CD14-positive monocyte (primary cell): ENCODE results near the gene SRP9. TPM values are rescaled to one million over a fixed set of nuclear protein-coding genes. Genes with fewer than 3 reads are reported as not detected.

ENCODE experiments used
- DNase-seq, 3 donors: peaks; one replicate each; pipeline ENCODE4 v3.0.0-alpha.2; 2011 to 2022
- H2AFZ ChIP-seq: 2 replicates; pipeline ENCODE4 v1.6.0; 2012; ENCODE audit warnings: mild to moderate bottlenecking, low read depth, low read length, inconsistent platforms; ENCODE audit not compliant: insufficient read depth, poor library complexity, severe bottlenecking
- H3K27ac ChIP-seq, 2 donors: 1 replicate in 1 of 2; 2 replicates in 1 of 2; pipeline ENCODE4 v1.5.1; 2012 to 2013; ENCODE audit warnings: low read length in 2 of 2, control low read depth in 1 of 2, inconsistent platforms in 1 of 2, low read depth in 1 of 2, mild to moderate bottlenecking in 1 of 2
- H3K27me3 ChIP-seq, 2 donors: one replicate each; pipeline versions ENCODE4 v1.6.0 to v1.6.1; 2011 to 2013; ENCODE audit warnings: low read length in 2 of 2; ENCODE audit not compliant: control insufficient read depth in 2 of 2, insufficient read depth in 2 of 2
- H3K36me3 ChIP-seq, 2 donors: replicated peaks in 1 of 2; 1 replicate in 1 of 2; 2 replicates in 1 of 2; pipeline versions ENCODE4 v1.5.1 to v1.6.1; 2012 to 2013; ENCODE audit warnings: low read length in 2 of 2, control low read depth in 1 of 2, inconsistent platforms in 1 of 2, mild to moderate bottlenecking in 1 of 2; ENCODE audit not compliant: insufficient read depth in 2 of 2, control insufficient read depth in 1 of 2
- H3K4me1 ChIP-seq, 2 donors: 1 replicate in 1 of 2; 2 replicates in 1 of 2; pipeline versions ENCODE4 v1.5.1 to v1.6.1; 2012 to 2013; ENCODE audit warnings: low read length in 2 of 2, control low read depth in 1 of 2, inconsistent platforms in 1 of 2, mild to moderate bottlenecking in 1 of 2, moderate library complexity in 1 of 2; ENCODE audit not compliant: insufficient read depth in 2 of 2, control insufficient read depth in 1 of 2
- H3K4me2 ChIP-seq: replicated peaks from 2 replicates; pipeline ENCODE3; 2012; ENCODE audit warnings: low read length, moderate library complexity, mild to moderate bottlenecking; ENCODE audit not compliant: poor library complexity, severe bottlenecking; ENCODE audit errors: extremely low read depth
- H3K4me3 ChIP-seq, 3 experiments: fragments of 200-600 bp in 1 of 3; sonication (generic) in 1 of 3; replicated peaks in 1 of 3; 1 replicate in 2 of 3; 2 replicates in 1 of 3; pipeline ENCODE4 v1.5.1; 2011 to 2013; ENCODE audit warnings: low read length in 3 of 3, mild to moderate bottlenecking in 3 of 3, control low read depth in 2 of 3, low read depth in 2 of 3, inconsistent platforms in 1 of 3, moderate library complexity in 1 of 3
- H3K79me2 ChIP-seq: 2 replicates; pipeline ENCODE4 v1.6.0; 2012; ENCODE audit warnings: mild to moderate bottlenecking, control low read depth, inconsistent platforms, low read length, moderate library complexity; ENCODE audit not compliant: insufficient read depth
- H3K9ac ChIP-seq: 2 replicates; pipeline ENCODE4 v1.6.0; 2017; ENCODE audit warnings: low read length, mild to moderate bottlenecking; ENCODE audit not compliant: insufficient read depth, poor library complexity, severe bottlenecking
- H3K9me3 ChIP-seq, 2 donors: replicated peaks in 1 of 2; 1 replicate in 1 of 2; 2 replicates in 1 of 2; pipeline versions ENCODE4 v1.5.1 to v1.6.1; 2012 to 2013; ENCODE audit warnings: low read length in 2 of 2, control low read depth in 1 of 2; ENCODE audit not compliant: control insufficient read depth in 1 of 2, insufficient read depth in 1 of 2
- H4K20me1 ChIP-seq: 2 replicates; pipeline ENCODE4 v1.6.0; 2012; ENCODE audit warnings: mild to moderate bottlenecking, low read length, control low read depth, moderate library complexity; ENCODE audit not compliant: insufficient read depth
- H3K27ac Mint-ChIP-seq, 7 donors: one replicate each; pipeline ENCODE4 v1.8.0; 2020; ENCODE audit warnings: mild to moderate bottlenecking in 7 of 7, mixed read lengths in 7 of 7, moderate library complexity in 6 of 7, inconsistent platforms in 2 of 7
- H3K27me3 Mint-ChIP-seq, 3 donors: one replicate each; pipeline ENCODE4 v1.8.0; 2021 to 2022; ENCODE audit warnings: low read depth in 3 of 3, mild to moderate bottlenecking in 3 of 3, mixed read lengths in 3 of 3, moderate library complexity in 3 of 3, inconsistent platforms in 1 of 3
- H3K36me3 Mint-ChIP-seq, 2 donors: one replicate each; pipeline ENCODE4 v1.8.0; 2020; ENCODE audit warnings: mixed read lengths in 2 of 2, inconsistent platforms in 1 of 2, mild to moderate bottlenecking in 1 of 2
- H3K4me1 Mint-ChIP-seq: one replicate; pipeline ENCODE4 v1.8.0; 2020; ENCODE audit warnings: mild to moderate bottlenecking, mixed read lengths
- H3K4me3 Mint-ChIP-seq, 2 donors: one replicate each; pipeline ENCODE4 v1.8.0; 2020; ENCODE audit warnings: mild to moderate bottlenecking in 2 of 2, mixed read lengths in 2 of 2, moderate library complexity in 1 of 2
- H3K9me3 Mint-ChIP-seq, 7 donors: one replicate each; pipeline ENCODE4 v1.8.0; 2020 to 2022; ENCODE audit warnings: mixed read lengths in 7 of 7, mild to moderate bottlenecking in 6 of 7, moderate library complexity in 6 of 7, inconsistent platforms in 2 of 7
- WGBS: methylation state at CpG from one replicate; pipeline ENCODE4 v1.1.5; 2013; ENCODE audit warnings: missing lambda C conversion rate; ENCODE audit not compliant: insufficient coverage; 5-methylcytosine and 5-hydroxymethylcytosine counted together
- intact Hi-C, 2 donors: fragments of 100-400 bp; cut with micrococcal nuclease; formaldehyde crosslinking; loops; one replicate each; pipeline versions ENCODE4 v1.15.0 to v1.15.1; 2023
- polyA plus RNA-seq, 3 donors: library from polyadenylated mRNA; depleted of rRNA in 1 of 3; unstranded in 2 of 3; stranded (reverse) in 1 of 3; fragments of 300-500 nt in 2 of 3; fragments of >200 nt in 1 of 3; fragmentation: Illumina TruSeq in 2 of 3; gene quantifications; 1 replicate in 2 of 3; 2 replicates in 1 of 3; pipeline ENCODE4 v1.2.3, GENCODE V29; 2012 to 2021
- TF ChIP-seq, protein P1 (sequence below): fragments of 200-600 bp; IDR thresholded peaks from one replicate; pipeline ENCODE4 v1.8.0; 2022; ENCODE audit warnings: antibody characterized with exemption, mild to moderate bottlenecking

Gene SRP9
- polyA plus RNA-seq, 3 donors, result 89.5 to 329 (median 281) TPM

DNA sequence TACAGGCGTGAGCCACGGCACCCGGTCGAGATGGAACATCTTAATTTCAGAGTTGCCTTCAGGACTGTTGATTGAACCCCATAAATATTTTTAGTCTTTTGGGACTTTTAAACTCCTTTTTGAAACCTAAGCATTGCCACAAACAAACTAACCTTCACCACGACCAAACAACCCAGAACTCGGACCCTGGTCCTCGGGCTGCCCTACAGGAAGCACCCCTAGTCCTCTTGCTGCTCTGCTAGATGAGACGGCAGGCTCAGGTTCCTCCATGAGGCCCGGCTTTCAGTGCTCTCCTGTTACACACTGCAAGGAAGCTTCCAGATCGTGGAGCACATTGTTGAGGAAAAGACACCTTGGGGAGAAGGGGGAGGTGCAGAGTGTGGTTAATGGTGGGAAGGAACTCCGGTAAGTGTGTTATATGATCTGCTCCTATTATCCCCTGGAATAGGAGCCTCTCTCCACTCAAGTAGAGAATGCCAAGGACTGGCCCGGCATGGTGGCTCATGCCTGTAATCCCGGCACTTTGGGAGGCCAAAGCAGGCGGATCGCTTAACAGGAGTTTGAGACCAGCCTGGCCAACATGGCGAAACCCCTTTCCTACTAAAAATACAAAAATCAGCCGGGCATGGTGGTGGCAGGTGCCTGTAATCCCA lies 38.0 kb downstream of the SRP9 start:
- H2AFZ ChIP-seq, result no peak overlapping the region
- 93% methylated on average over 11 of the region's 17 CpGs for WGBS
- no peak overlapping the region for H3K4me2 ChIP-seq
- no peaks in the 10 kb centered on the region for H3K9me3 Mint-ChIP-seq
- H3K27me3 Mint-ChIP-seq, result peaks cover 4 to 10% (median 6%) of the 10 kb centered on the region in 3 donors
- peaks cover 5% of the 10 kb centered on the region for H3K79me2 ChIP-seq
- no peaks in the 10 kb centered on the region for H3K9me3 ChIP-seq
- TF ChIP-seq, protein P1, sequence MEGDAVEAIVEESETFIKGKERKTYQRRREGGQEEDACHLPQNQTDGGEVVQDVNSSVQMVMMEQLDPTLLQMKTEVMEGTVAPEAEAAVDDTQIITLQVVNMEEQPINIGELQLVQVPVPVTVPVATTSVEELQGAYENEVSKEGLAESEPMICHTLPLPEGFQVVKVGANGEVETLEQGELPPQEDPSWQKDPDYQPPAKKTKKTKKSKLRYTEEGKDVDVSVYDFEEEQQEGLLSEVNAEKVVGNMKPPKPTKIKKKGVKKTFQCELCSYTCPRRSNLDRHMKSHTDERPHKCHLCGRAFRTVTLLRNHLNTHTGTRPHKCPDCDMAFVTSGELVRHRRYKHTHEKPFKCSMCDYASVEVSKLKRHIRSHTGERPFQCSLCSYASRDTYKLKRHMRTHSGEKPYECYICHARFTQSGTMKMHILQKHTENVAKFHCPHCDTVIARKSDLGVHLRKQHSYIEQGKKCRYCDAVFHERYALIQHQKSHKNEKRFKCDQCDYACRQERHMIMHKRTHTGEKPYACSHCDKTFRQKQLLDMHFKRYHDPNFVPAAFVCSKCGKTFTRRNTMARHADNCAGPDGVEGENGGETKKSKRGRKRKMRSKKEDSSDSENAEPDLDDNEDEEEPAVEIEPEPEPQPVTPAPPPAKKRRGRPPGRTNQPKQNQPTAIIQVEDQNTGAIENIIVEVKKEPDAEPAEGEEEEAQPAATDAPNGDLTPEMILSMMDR, result no peak
- peaks cover 37 to 38% of the 10 kb centered on the region in 2 donors for H3K4me1 ChIP-seq
- H3K36me3 Mint-ChIP-seq, result peaks cover 0 to 3% of the 10 kb centered on the region in 2 donors
- intact Hi-C loops, result no loop called here
- H3K4me3 Mint-ChIP-seq, result no peak overlapping the region
- no peaks in the 10 kb centered on the region for H3K36me3 ChIP-seq
- peak overlapping the region in 1 of 7 donors; percentile 37 for H3K27ac Mint-ChIP-seq
- peaks cover 0 to 3% of the 10 kb centered on the region in 2 donors for H3K27me3 ChIP-seq
- peaks cover 45% of the 10 kb centered on the region for H3K4me1 Mint-ChIP-seq
- no peak overlapping the region for H3K9ac ChIP-seq
- H4K20me1 ChIP-seq, result no peaks in the 10 kb centered on the region
- H3K4me3 ChIP-seq, result no peak overlapping the region
- no peak overlapping the region for H3K27ac ChIP-seq
- DNase-seq, result no peak

DNA sequence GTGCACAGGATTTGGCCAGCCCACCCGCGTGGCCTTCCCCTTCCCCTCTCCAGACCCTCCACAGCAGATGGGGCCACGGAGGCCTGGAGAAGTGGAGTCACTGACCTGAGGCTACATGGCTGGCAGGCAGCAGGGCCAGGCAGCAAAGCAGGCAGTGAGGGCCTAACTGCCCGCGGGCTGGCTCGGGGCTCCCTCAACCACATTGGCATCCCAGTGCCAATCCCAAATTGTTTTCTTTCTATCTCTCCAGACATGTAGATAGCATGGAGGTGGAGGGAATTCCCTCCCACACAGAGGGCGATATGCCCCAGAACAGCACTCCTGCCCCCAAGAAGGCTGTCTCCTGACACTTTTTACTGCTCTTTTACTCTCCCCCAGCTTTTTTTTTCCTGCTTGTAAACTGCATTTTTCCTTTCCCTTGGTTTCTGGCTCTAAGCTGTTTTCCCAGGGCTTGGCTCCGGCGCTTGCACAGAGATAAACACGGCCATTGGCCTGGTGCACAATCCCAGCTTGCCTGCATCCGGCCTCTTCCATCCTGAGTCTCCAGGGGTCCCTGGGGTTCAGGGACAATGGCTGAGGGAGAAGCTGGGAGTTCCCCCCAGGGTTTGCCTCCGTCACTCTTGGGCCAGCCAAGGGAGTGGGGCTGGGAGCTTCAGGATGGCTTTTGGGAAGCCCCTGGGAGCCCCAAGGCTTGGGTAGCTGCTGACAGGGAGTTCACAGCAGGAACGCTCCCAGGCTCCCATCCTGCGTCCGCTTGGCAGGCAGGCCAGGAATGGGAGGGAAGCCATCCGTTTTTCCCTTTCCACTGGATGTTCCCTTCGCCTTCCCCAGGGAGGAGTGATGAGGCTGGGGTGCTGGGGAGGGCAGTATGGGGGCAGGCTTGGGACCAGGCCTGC lies 39.3 kb downstream of the SRP9 start:
- WGBS, result 100% methylated on average over 5 of the region's 17 CpGs
- DNase-seq, result no peak
- H3K27me3 ChIP-seq, result no peaks in the 10 kb centered on the region
- H3K27ac ChIP-seq, result no peak overlapping the region
- no peaks in the 10 kb centered on the region for H4K20me1 ChIP-seq
- no peak overlapping the region for H3K4me3 ChIP-seq
- no peak overlapping the region for H3K27ac Mint-ChIP-seq
- H3K36me3 Mint-ChIP-seq, result peaks cover 0 to 3% of the 10 kb centered on the region in 2 donors
- intact Hi-C loops, result no loop called here
- no peaks in the 10 kb centered on the region for H3K36me3 ChIP-seq
- peaks cover 0 to 4% (median 1%) of the 10 kb centered on the region in 3 donors for H3K27me3 Mint-ChIP-seq
- H3K4me3 Mint-ChIP-seq, result no peak overlapping the region
- no peaks in the 10 kb centered on the region for H3K9me3 ChIP-seq
- peaks cover 29% of the 10 kb centered on the region in 2 donors for H3K4me1 ChIP-seq
- peaks cover 5% of the 10 kb centered on the region for H3K79me2 ChIP-seq
- H3K9ac ChIP-seq, result peak overlapping the region; percentile 23
- H2AFZ ChIP-seq, result no peak overlapping the region
- TF ChIP-seq, protein P1, result no peak
- no peak overlapping the region for H3K4me2 ChIP-seq
- peaks cover 32% of the 10 kb centered on the region for H3K4me1 Mint-ChIP-seq
- no peaks in the 10 kb centered on the region for H3K9me3 Mint-ChIP-seq
